NCI-H510A (cell line): ENCODE data around the gene PF4V1.
"Not testable (repeated sequence)": the region's sequence is repeated elsewhere in the genome, so short reads cannot be mapped to it uniquely, and the experiment has no call there.

ENCODE experiments used
- DNase-seq: peaks from one replicate; lab custom pipeline; 2025; lab: John Stamatoyannopoulos, UW

PF4V1 gene

DNA sequence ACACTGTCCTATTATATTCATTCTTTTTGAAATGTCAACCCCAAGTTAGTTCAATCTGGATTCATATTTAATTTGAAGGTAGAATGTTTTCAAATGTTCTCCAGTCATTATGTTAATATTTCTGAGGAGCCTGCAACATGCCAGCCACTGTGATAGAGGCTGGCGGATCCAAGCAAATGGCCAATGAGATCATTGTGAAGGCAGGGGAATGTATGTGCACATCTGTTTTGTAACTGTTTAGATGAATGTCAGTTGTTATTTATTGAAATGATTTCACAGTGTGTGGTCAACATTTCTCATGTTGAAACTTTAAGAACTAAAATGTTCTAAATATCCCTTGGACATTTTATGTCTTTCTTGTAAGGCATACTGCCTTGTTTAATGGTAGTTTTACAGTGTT, 17.7 kb downstream of the PF4V1 start:
- DNase-seq = no peak

DNA sequence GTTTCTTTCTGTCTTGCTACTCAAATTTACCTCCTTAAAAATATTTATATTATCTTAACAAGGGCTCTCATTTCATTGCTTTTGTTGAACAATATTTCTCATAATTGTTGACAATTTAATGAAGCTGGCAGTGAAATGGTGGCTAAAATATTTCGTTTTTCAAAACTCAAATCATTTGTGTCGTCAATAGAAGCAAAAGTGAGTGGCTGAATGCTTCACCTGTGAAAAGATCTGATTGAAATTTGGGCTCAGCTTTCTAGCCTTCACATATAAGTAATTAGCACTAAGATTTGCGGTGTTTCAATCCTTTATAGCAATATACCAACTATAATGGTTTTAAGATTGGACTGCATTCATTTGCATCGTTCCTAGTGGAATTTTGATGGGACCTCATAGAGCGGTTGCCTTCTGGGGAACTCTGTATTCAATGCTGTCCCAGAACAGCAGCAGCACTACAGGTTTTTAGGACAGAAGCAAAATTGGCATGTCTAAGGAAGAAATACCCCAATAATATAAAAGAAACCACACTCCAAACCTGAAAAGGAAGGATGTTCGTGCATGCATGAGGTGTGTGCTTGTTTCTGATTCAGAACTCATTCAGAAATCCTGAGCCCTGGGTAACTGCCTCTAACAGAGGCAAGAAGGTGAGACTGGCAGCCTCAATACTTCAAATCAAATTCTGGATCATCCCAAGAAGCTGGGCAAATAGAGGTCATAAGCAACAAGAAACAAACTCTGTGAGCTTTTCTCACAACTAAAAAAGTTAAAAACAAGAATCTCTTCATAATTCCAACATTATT, 18.6 kb downstream of the PF4V1 start:
- DNase-seq = no peak

DNA sequence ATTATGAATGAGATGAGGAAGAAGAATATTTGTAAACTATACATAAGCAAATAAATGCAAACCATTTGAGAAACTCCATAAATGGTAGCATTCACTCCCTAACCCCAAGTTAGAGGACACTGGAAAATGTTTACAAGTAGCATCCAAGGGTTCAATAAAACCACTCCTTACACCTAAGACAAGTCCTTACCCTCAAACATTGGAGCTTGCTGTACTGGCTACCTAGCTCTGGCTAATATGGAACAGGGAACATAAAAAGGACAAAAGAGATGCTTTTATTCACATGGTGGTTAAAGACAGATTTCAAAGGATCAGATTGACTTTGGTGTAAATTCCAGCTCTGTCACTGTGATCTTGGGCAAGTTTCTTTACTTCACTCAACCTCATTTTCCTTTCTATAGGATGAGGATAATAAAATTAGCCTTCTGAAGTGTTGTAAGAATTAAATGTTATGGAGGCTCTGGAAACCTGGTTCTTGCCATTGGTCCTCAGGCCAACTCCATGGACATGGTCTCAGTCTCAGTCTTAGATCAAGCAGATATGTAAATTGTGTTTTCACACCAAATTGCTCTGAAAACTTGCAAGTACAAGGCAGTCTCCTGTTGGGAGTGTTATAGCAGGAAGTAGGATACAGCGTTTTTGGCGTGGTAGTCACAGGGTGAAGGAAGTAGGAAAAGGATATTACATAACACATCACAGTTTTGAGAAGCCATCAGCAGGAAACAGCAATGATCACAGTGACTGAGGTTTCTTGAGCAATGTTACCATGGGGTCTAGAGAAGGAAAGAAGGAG, 19.4 kb downstream of the PF4V1 start:
- DNase-seq = no peak

DNA sequence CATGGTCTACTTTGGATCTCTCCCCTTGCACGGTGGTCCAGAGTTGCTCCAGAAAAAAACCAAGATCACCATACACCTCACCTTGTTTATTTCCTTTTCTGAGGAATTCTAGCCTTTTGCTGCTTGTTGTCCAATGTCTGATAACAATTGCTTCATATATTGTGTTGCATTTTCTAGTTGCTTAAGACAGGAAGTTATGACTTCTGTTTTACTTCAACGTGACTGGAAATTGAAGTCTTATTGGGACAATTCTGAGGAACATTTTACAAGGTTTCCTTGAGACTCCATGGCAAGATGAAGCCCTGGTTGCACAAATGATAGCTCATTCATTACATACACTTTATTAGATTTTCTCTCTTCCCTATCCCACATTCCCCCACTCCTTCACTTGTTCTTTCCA, 21.3 kb downstream of the PF4V1 start:
- DNase-seq = no peak

DNA sequence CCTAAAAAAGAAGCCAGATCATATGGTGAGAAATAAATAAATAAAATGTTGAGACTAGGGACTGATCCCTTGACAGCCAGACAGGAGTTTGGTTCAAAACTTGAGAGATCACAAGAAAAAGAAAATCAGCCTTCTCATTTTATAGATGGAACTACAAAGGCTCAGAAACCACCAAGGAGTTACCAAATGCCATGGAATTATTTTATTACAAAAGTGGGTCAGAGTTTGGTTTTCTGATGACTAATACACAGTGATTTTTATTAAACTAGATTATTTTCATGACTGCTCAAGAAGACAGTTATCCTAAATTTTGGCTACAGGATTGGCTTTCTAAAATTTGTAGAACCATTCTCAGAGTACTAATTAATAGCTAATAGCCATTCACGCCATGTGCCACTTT, 22.3 kb downstream of the PF4V1 start:
- DNase-seq = no peak

DNA sequence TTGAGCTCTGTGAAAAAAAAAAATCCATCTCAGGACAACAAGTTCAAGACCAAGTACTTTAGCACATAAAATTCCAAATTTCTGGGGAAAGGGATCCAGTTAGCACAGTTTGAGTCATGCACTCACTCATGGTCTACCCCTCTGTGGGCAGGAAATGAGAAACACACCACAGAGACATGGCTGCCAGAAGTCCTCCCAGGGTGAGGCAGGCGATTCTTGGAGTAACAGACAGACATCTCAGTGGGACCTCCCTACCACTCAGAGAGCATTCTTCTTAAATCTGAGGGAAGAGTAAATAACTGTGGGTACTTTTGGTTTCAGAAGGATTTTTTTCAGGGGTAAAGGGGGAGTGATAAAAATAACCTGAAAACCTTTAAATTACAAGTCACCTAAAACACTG, 30.2 kb downstream of the PF4V1 start:
- DNase-seq = no peak

DNA sequence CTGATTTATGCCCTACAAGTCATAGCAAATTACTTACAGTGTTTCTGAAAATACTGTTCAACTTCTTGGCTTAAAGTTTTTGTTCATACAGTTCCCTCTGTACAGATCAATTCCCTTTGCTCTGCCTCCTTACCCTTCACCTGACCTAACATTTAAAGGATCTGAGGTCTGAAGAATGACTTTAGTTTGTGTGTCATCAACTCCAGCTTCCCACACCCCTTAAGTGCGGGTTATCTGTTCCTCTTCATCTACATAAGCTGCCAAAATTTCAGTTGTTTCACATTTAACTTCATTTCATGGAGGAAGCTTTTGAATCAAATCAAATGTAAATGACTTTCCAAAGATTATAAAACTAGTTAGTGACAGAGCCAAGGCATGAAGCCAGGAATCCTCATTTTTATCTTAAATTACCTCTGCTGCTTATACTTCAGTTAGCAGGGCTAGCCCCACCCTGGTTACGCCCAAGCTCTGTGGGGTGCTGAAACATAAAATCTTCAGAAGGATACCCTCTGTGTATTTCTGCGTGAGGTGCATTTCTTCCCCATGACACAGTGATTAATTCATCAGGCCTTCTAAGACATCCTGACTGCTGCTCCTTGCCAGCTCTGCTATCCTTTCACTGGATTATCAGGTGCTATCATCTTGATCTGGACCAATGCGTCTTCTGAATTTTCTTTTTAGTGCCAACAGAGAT, 32.6 kb downstream of the PF4V1 start:
- DNase-seq = no peak

DNA sequence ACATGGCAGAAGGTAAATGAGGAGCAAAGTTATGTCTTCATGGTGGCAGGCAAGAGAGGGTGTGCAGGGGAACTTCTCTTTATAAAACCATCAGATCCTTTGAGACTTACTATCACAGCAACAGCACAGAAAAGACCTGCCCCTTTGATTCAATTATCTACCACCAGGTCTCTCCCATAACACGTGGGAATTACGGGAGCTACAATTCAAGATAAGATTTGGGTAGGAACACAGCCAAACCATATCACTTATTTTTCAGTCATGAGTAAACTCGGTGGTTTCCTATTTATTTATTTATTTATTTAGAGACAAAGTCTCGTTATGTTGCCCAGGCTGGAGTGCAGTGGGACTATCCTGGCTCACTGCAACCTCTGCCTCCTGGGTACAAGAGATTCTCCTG, 38.2 kb downstream of the PF4V1 start:
- DNase-seq = no peak

DNA sequence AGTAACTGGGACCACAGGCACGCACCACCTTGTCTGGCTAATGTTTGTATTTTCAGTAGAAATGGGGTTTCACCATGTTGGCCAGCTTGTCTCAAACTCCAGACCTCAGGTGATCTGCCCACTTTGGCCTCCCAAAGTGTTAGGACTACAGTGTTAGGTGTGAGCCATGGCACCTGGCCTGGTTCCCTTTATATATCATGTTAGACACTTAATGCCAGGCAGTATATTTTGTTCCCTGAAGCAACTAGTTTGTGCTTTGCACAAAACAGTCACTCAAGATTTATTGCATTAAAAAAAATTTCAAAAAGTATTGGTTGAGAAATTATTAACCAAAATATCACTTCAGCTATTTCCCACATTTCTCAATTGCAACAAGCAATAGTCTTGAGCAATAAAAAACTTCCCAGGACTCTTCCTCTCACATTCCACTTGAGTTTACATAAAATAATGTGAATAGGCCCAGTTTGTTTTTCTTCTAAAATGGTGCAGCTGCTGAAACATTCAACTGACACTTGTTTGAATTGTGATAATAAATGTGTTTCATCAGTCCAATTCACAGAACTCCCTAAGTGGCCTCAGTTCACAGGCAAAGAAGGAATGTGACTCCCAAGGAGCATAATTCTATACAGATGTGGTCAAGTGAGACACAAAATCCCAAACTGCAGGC, 38.8 kb downstream of the PF4V1 start:
- DNase-seq = no peak

DNA sequence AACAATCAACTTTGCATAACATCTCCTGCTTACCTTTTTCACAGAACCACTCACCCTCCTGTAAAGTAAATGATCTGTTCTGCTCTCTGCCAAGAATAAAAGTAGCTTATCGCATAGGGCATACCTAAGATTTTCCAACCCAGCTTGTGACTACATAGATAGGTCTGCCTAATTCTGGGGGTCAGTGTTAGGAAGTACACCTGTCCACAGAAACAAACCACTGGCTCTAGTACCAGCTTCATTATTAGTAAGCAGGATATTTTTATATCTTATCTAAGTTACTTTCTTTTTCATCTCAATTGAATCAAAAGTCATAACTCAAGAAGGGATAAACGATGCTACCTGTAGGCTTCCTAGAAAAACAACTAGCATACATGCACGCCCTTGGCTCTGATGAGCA, 39.9 kb downstream of the PF4V1 start:
- no peak for DNase-seq

DNA sequence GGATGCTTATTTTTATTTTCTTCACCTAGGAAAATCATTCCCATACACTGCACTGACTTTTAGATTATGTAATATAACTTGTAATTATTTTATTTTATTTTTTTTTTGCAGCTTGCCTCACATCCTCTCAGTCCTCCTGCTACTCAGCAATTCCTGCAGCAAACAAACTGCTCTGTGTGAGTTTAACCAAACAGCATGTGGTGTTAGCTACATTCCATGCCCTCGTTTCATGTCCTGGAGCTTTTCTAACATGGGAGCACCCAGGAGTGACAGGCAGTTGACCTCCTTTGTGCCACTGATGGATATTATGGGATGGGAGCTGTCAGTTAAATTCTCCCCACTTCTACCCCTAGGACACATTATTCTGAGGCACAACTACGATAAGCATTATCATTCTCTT, 40.9 kb downstream of the PF4V1 start:
- no peak for DNase-seq

DNA sequence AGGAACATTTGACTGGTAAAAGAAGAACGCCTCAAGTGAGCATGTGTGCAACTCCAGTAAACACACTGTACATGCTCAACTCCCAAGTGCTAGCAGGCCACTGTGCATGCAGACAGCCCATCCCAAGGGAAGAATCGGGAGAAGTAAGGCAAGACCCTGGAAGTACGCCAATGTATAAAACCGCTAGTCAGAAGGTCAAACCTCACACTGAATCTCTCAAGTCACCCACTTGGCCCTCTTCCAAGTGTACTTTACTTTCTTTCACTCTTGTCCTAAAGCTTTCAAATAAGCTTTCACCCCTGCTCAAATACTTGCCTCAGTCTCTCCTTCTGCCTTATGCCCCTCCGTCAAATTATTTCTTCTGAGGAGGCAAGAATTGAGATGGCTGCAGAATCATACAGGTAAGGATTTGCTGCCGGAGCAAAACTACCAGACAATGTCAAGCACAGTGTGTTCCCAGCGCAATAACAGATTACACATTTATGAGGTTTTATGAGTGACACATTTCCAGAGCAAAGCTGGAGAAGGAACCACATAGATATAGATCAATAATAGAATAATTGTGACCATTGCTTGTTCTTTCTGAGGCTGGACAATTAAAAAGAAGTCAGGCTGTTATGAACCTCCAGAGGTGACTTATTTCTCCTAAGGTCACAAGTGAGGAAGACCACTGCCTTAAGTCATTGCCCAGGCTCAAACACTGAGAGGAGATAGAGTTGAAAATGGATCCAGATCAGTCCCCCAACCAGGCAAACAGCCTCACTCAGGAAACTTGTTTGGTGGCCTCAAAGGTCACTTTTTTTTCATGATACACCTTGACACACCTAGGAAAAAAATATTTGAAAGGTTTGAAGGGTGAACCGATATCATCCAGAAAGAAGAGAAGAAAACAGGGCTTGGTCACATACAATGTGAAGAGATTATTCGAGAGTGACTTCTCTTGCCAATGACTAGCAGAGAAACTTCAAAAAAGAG, 42.4 kb downstream of the PF4V1 start:
- no peak for DNase-seq

DNA sequence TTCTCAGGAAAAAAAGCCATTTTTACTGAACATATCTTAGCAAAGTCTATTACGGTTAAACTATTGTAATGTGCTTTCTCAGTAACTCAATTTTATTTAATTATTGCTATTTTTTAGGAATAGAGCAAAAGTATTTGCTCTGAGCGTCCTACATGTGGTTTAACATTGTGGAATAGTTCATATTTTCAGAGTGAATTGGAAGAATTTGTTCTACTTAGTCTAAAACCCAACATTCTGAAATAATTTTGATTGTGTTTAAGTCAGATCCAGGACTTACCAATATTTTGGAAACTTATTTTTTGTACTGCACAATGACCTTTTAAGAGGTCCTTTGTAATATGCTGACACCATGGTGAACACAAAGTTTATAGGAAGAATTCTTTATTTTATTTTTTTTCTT, 43.3 kb downstream of the PF4V1 start:
- DNase-seq = no peak

DNA sequence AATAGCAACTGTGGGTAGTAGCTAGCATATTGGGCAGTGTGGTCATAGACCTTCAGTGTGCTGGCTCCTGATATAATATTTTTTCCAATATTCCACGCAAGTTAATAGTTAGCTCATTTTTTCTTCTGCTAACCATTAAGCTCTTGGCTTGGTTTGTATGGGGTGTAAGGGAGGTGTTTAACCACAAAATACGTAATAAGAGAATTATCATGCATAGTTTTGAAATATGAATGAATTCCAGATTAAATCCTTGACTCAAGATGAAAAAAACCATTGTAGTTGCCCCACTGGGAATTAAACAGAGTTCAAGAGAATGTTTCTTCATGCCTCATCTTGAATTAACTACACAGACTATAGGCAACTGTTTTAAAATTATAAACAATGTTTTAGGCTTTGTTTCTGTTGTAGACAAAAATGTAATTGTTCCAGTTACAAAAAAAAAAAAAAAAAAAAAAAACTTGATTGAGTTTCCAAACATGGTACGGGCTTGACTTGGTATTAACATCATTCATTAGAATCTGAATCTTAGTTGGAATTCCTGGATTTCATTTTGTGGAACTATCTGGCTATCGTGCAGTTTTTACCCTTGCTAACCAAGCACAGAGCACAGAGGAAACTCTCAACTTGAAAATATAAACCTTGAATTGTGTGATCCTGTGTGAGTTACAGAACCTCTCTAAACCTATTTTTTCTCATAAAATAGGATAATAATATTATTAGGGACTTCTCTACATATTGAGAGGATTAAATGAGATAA, 44.5 kb downstream of the PF4V1 start:
- DNase-seq = no peak

DNA sequence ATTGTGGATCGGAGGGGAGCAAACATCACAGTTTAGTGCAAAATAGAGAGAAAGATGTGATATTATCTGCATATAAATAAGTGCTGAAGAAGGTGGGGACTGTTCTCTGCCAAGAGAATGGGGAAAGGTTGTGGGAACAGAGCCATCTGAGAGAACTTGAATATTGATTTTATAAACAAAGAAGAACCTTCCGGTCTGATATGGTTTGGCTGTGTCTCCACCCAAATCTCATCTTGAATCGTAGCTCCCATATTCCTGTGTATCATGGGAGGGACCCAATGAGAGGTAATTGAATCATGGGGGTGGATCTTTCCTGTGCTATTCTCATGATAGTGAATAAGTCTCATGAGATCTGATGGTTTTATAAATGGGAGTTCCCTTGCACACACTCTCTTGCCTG, 46.2 kb downstream of the PF4V1 start:
- DNase-seq = not testable (repeated sequence)

DNA sequence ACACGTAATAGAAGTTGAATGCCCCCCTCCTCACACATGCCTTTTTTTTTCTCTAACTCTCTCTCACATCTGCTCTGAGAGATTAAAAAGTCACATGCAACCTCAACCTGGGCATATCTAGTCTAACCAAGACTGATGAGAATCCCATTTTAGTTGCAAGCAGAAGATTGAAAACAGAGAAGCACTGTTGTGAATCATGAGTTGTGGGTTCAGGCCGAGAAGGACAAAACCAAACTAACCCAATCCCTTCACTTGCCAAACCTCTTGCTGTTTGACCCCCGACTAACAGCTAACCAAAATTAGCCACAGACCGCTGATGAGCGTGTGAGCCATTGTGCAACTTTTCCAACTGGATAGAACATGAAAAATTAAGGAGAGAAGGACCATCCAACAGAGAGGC, 47.9 kb downstream of the PF4V1 start:
- no peak for DNase-seq

DNA sequence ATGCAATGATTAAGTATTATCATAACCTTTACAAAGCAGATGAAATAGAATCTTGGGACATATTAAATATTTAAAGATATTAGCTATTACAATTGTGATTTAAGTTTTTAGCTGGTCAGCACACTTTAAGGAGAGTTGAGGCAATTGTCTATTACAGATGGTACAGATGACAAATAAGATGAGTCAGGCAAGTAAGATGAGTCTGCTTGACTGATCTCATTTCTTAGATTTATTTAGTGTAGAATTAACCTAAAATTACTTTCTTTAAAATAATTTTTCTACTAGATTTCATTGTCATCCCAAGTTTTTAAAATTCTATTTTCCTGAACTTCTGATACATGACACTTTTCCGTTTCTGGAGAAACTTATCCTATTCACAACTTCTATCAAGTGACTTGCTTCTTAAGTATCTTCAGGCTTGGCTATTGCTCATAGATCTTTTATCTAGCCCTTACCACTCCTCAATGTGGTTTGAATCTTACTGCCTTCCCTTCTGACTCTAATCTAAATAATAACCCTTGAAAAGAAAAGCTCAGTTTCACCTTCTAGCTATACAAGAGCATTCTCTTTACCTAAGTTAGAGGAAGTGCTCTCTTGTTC, 49.0 kb downstream of the PF4V1 start:
- no peak for DNase-seq

DNA sequence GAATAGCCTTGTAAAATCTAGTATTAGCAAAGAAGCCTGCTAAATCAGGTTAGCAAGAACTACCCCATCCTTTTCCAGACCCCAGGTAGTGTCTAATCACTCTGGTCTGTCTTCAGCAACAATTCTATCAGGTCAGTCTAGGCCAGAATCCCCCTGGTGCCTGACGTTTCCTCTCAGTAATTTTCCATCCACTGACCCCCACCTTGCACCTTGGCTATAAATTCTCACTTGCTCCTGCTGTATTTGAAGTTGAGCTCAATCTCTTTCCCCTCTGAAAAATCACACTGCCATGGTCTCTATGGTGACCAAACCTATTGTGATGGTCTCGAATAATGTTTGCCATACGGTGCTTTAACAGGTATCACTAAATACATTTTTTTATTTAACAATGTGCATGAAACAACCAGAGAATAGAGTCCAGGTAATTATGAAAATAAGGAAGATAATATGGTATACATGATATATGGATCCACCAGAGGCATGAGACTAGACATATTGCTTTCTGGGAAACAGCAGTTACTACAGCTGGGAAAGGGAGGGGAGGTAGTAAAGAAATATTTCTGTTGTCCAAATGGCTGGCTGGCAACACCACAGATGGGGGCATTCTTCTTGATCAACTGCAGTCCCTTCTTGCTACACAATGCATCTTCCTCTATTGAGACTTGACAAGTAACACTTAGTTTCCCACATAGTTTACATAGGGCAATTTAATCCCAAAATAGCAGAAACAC, 49.9 kb downstream of the PF4V1 start:
- no peak for DNase-seq
